ENCODE data around the gene GSK3A. TPM values are rescaled to one million over a fixed set of nuclear protein-coding genes. Genes with fewer than 3 reads are reported as not detected.

The GSK3A gene
- total and polyA plus RNA-seq, 9 of the 15 experiments (the other 6 are each of a cell fraction or from before 2014, with no cell fraction given), result 0.62 to 90.7 (median 33.3) TPM

DNA sequence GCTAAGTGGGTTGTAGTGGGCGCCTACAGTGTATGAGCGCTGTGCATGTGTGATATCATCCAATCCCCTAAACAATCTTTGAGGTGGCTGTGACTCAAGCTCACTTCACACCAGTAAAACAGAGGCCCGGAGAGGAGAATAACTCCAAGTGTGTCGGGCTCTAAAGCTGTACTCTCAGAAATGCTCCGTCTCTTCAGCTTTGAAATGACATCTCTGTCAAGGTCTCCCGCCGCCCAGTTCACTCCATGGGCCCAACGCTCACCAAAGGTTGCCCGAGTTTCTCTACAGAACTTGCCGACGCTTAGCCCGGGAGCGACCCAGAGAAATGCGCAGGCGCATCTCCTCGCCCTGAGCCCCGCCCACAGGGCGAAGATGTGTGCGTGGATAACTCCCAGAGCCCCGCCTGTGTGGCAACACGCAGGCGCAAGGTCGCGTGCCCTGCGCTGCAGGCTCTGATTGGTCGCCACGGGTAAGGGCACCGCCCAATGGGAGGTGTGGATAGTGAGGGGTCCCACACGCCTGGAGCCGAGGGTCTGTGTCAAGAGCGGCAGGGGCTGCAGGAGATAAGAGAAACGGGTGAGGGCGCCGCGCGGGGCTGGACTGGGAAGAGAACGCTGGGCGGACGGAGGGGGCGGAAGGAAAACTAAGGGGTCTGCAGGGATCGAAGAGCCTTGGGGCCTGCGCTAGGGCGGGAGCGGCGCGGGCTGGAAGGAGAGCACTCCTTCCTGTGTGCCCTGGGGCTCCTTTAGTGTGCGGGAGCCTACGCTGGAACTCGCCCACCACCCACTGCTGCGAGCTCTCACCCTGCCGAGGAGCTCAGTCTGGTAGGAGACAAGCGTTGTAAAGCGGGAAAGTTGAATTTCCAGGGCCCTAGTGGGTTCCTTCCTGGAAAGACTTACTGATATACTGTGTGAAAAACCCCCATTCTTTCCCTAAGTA, 22.3 kb downstream of the GSK3A start, which contains the start of gene ZNF526 (continued):
- TF ChIP-seq, protein P1, sequence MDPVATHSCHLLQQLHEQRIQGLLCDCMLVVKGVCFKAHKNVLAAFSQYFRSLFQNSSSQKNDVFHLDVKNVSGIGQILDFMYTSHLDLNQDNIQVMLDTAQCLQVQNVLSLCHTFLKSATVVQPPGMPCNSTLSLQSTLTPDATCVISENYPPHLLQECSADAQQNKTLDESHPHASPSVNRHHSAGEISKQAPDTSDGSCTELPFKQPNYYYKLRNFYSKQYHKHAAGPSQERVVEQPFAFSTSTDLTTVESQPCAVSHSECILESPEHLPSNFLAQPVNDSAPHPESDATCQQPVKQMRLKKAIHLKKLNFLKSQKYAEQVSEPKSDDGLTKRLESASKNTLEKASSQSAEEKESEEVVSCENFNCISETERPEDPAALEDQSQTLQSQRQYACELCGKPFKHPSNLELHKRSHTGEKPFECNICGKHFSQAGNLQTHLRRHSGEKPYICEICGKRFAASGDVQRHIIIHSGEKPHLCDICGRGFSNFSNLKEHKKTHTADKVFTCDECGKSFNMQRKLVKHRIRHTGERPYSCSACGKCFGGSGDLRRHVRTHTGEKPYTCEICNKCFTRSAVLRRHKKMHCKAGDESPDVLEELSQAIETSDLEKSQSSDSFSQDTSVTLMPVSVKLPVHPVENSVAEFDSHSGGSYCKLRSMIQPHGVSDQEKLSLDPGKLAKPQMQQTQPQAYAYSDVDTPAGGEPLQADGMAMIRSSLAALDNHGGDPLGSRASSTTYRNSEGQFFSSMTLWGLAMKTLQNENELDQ (CRISPR knock-in tag; IDR thresholded peaks at IDR 0.05; ENCODE audit: borderline replicate concordance), result no peak
- TF ChIP-seq ZNF830 (CRISPR knock-in tag; IDR thresholded peaks at IDR 0.05) (no peak), POLR2B (IDR thresholded peaks at IDR 0.05; ENCODE audit: low read depth, partially characterized antibody) (peak; percentile 86), NCOA6 (IDR thresholded peaks at IDR 0.05) (no peak), CHD4 (IDR thresholded peaks at IDR 0.05; ENCODE audit: insufficient read depth, insufficient replicate concordance, low read depth, low read length, poor library complexity, severe bottlenecking) (no peak), HNRNPLL (IDR thresholded peaks at IDR 0.05; ENCODE audit: low read depth, low read length, poor library complexity, severe bottlenecking) (peak; percentile 39), DMBX1 (CRISPR knock-in tag; IDR thresholded peaks at IDR 0.05; ENCODE audit: borderline replicate concordance) (no peak), ZNF408 (CRISPR knock-in tag; IDR thresholded peaks at IDR 0.05; ENCODE audit: low read depth) (no peak), DPF2 (IDR thresholded peaks at IDR 0.05) (0 out of 2 replicates have a peak, but pooled peaks have one; percentile 43), CGGBP1 (CRISPR knock-in tag; IDR thresholded peaks at IDR 0.05) (no peak), SETDB1 (IDR thresholded peaks at IDR 0.05; ENCODE audit: low read length) (no peak), TBP (optimal IDR thresholded peaks at IDR 0.05; ENCODE audit: low read depth, low read length) (peak; percentile 79), ZEB2 (IDR thresholded peaks at IDR 0.05) (no peak), GTF2B (IDR thresholded peaks at IDR 0.05; ENCODE audit: extremely low read depth, insufficient read length) (no peak), FUS (optimal IDR thresholded peaks at IDR 0.05; ENCODE audit: low read depth, low read length) (no peak), TFAM (CRISPR knock-in tag; conservative IDR thresholded peaks at IDR 0.05) (no peak), ZNF507 (tag; conservative IDR thresholded peaks at IDR 0.05) (no peak), ARID2 (IDR thresholded peaks at IDR 0.05) (0 out of 2 replicates have a peak, but pooled peaks have one; percentile 30), TSC22D4 (tag; IDR thresholded peaks at IDR 0.05) (no peak), MED1 (CRISPR knock-in tag; IDR thresholded peaks at IDR 0.05; ENCODE audit: borderline replicate concordance) (no peak), BRF1 (IDR thresholded peaks at IDR 0.05; ENCODE audit: borderline replicate concordance, extremely low read depth, insufficient read length) (no peak)
- TF ChIP-seq, protein P2, sequence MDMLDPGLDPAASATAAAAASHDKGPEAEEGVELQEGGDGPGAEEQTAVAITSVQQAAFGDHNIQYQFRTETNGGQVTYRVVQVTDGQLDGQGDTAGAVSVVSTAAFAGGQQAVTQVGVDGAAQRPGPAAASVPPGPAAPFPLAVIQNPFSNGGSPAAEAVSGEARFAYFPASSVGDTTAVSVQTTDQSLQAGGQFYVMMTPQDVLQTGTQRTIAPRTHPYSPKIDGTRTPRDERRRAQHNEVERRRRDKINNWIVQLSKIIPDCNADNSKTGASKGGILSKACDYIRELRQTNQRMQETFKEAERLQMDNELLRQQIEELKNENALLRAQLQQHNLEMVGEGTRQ (CRISPR knock-in tag; IDR thresholded peaks at IDR 0.05), result peak; percentile 91
